OCI-LY1 (cell line): ENCODE results near the gene LMO1.

Source experiments
- H2AFZ ChIP-seq: fragments of 200-600 bp; sonication (generic), shearing (Covaris generic); 2 replicates; pipeline ENCODE4 v1.6.0; 2014; ENCODE audit warnings: antibody characterized with exemption, mild to moderate bottlenecking, low read length
- H3F3A ChIP-seq: fragments of 200-600 bp; sonication (generic), shearing (Covaris generic); 2 replicates; pipeline ENCODE4 v1.6.0; 2014; ENCODE audit warnings: mild to moderate bottlenecking, antibody characterized with exemption, low read length, moderate library complexity; ENCODE audit not compliant: insufficient read depth
- H3K27ac ChIP-seq: fragments of 200-600 bp; sonication (generic); 2 replicates; pipeline ENCODE4 v1.5.1; 2014; ENCODE audit warnings: low read length, mixed run types, mild to moderate bottlenecking, low read depth; ENCODE audit not compliant: poor library complexity, severe bottlenecking
- H3K27me3 ChIP-seq: fragments of 200-600 bp; sonication (generic); 2 replicates; pipeline ENCODE4 v1.6.0; 2014; ENCODE audit warnings: antibody characterized with exemption, mild to moderate bottlenecking, low read length, moderate library complexity; ENCODE audit not compliant: insufficient read depth
- H3K36me3 ChIP-seq: fragments of 200-600 bp; sonication (generic); 2 replicates; pipeline ENCODE4 v1.6.1; 2014; ENCODE audit warnings: mild to moderate bottlenecking, antibody characterized with exemption, low read length, moderate library complexity, mixed read lengths; ENCODE audit not compliant: insufficient read depth
- H3K4me1 ChIP-seq: fragments of 200-600 bp; sonication (generic); 2 replicates; pipeline ENCODE4 v1.5.1; 2014; ENCODE audit warnings: mild to moderate bottlenecking, low read length, moderate library complexity; ENCODE audit not compliant: insufficient read depth, severe bottlenecking
- H3K4me2 ChIP-seq: fragments of 200-600 bp; sonication (generic), shearing (Covaris generic); 2 replicates; pipeline ENCODE4 v1.6.1; 2014; ENCODE audit warnings: low read length
- H3K4me3 ChIP-seq: fragments of 200-600 bp; sonication (generic); 2 replicates; pipeline ENCODE4 v1.5.1; 2014; ENCODE audit warnings: low read length, low read depth, mild to moderate bottlenecking, mixed read lengths; ENCODE audit not compliant: poor library complexity, severe bottlenecking
- H3K79me2 ChIP-seq: fragments of 200-600 bp; shearing (Covaris generic); 2 replicates; pipeline ENCODE4 v1.6.1; 2016; ENCODE audit warnings: mixed run types, low read length, mixed read lengths; ENCODE audit not compliant: insufficient read depth
- H3K9ac ChIP-seq: fragments of 200-600 bp; sonication (generic), shearing (Covaris generic); 2 replicates; pipeline ENCODE4 v1.6.1; 2014; ENCODE audit warnings: mild to moderate bottlenecking, low read length, mixed read lengths
- H3K9me2 ChIP-seq: fragments of 200-600 bp; sonication (generic), shearing (Covaris generic); 2 replicates; pipeline ENCODE4 v1.6.1; 2014; ENCODE audit warnings: low read depth, mild to moderate bottlenecking, low read length, mixed read lengths
- H3K9me3 ChIP-seq: fragments of 200-600 bp; shearing (Covaris generic); 2 replicates; pipeline ENCODE4 v1.6.1; 2014; ENCODE audit warnings: low read length, mixed read lengths
- H4K20me1 ChIP-seq: fragments of 200-600 bp; sonication (generic), shearing (Covaris generic); 2 replicates; pipeline ENCODE4 v1.6.0; 2016; ENCODE audit warnings: mild to moderate bottlenecking, low read length; ENCODE audit not compliant: insufficient read depth
- EZH2 ChIP-seq: fragments of 200-600 bp; sonication (generic), shearing (Covaris generic); IDR thresholded peaks from 2 replicates; pipeline ENCODE4 v1.8.0; 2017; ENCODE audit warnings: borderline replicate concordance, mixed run types, mild to moderate bottlenecking, antibody characterized with exemption, low read length, moderate library complexity, mixed read lengths
- TF ChIP-seq, protein P1 (sequence below): fragments of 200-600 bp; sonication (generic), shearing (Covaris generic); IDR thresholded peaks from 2 replicates; pipeline ENCODE4 v1.5.1; 2017; ENCODE audit warnings: mild to moderate bottlenecking, antibody characterized with exemption, low read length, moderate library complexity, mixed read lengths

Gene LMO1

GRCh38 chr11:8183111-8183510 is 80.6 kb downstream of the LMO1 start:
- H3K79me2 ChIP-seq: no peaks in the 10 kb centered on the region
- no peak overlapping the region for H3K4me2 ChIP-seq
- no peaks in the 10 kb centered on the region for H4K20me1 ChIP-seq
- H3K9ac ChIP-seq: no peak overlapping the region
- H3K4me1 ChIP-seq: no peaks in the 10 kb centered on the region
- H3K27ac ChIP-seq: no peak overlapping the region
- TF ChIP-seq EZH2: no peak
- TF ChIP-seq, protein P1, sequence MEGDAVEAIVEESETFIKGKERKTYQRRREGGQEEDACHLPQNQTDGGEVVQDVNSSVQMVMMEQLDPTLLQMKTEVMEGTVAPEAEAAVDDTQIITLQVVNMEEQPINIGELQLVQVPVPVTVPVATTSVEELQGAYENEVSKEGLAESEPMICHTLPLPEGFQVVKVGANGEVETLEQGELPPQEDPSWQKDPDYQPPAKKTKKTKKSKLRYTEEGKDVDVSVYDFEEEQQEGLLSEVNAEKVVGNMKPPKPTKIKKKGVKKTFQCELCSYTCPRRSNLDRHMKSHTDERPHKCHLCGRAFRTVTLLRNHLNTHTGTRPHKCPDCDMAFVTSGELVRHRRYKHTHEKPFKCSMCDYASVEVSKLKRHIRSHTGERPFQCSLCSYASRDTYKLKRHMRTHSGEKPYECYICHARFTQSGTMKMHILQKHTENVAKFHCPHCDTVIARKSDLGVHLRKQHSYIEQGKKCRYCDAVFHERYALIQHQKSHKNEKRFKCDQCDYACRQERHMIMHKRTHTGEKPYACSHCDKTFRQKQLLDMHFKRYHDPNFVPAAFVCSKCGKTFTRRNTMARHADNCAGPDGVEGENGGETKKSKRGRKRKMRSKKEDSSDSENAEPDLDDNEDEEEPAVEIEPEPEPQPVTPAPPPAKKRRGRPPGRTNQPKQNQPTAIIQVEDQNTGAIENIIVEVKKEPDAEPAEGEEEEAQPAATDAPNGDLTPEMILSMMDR: no peak
- H3K4me3 ChIP-seq: no peak overlapping the region
- no peak overlapping the region for H2AFZ ChIP-seq
- H3K9me2 ChIP-seq: no peaks in the 10 kb centered on the region
- H3K27me3 ChIP-seq: no peaks in the 10 kb centered on the region
- no peaks in the 10 kb centered on the region for H3F3A ChIP-seq
- H3K36me3 ChIP-seq: no peaks in the 10 kb centered on the region
- H3K9me3 ChIP-seq: no peaks in the 10 kb centered on the region

DNA sequence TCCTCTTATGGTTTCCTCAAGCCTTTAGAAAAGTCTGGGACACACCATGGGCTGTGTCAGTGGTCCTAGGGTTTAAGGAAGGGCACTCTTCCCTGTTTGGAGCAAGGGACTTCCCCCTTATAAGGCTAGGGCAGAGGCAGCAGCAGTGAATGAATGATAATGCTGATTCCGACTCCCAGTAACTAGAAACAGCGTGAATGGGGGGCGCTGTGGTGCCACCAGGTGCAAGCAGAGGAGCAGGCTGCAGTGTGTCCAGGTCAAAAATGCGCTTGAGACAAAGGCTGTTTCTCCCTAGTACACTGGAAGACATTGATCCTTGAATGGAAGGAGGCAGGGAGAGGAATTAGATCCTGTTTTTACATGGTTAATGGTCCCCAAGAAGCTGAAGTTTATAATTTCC is 83.2 kb downstream of the LMO1 start:
- H3K9me2 ChIP-seq: no peaks in the 10 kb centered on the region
- no peak overlapping the region for H3K27ac ChIP-seq
- no peak overlapping the region for H3K9ac ChIP-seq
- TF ChIP-seq EZH2: no peak
- TF ChIP-seq, protein P1: no peak
- H4K20me1 ChIP-seq: no peaks in the 10 kb centered on the region
- no peak overlapping the region for H3K4me2 ChIP-seq
- H3K79me2 ChIP-seq: no peaks in the 10 kb centered on the region
- no peaks in the 10 kb centered on the region for H3K36me3 ChIP-seq
- no peak overlapping the region for H3K4me3 ChIP-seq
- H3K27me3 ChIP-seq: no peaks in the 10 kb centered on the region
- H3K9me3 ChIP-seq: no peaks in the 10 kb centered on the region
- H3K4me1 ChIP-seq: no peaks in the 10 kb centered on the region
- H3F3A ChIP-seq: no peaks in the 10 kb centered on the region
- no peak overlapping the region for H2AFZ ChIP-seq

GRCh38 chr11:8178297-8178696 is 85.4 kb downstream of the LMO1 start:
- no peaks in the 10 kb centered on the region for H3K36me3 ChIP-seq
- no peak overlapping the region for H3K4me2 ChIP-seq
- no peak overlapping the region for H2AFZ ChIP-seq
- H3K4me1 ChIP-seq: no peaks in the 10 kb centered on the region
- H3K9ac ChIP-seq: no peak overlapping the region
- TF ChIP-seq, protein P1: no peak
- no peak for TF ChIP-seq EZH2
- H3K27ac ChIP-seq: no peak overlapping the region
- H3K79me2 ChIP-seq: no peaks in the 10 kb centered on the region
- H3K27me3 ChIP-seq: no peaks in the 10 kb centered on the region
- H3K9me3 ChIP-seq: no peaks in the 10 kb centered on the region
- H4K20me1 ChIP-seq: no peaks in the 10 kb centered on the region
- H3K9me2 ChIP-seq: no peaks in the 10 kb centered on the region
- H3K4me3 ChIP-seq: no peak overlapping the region
- no peaks in the 10 kb centered on the region for H3F3A ChIP-seq
